Psoas muscle (tissue), 8 donors: ENCODE measurements around the gene VPS50. TPM values are rescaled to one million over a fixed set of nuclear protein-coding genes. Genes with fewer than 3 reads are reported as not detected.
"Not testable (repeated sequence)": the region's sequence is repeated elsewhere in the genome, so short reads cannot be mapped to it uniquely, and the experiment has no call there.

Source experiments
- ATAC-seq, 4 donors: fragments of 200-7000 bp; cut with Tn5 transposase; one replicate each; pipeline ENCODE4 v1.9.1; 2020; ENCODE audit warnings: moderate library complexity in 3 of 4, mild to moderate bottlenecking in 2 of 4
- DNase-seq, 2 donors: peaks; one replicate each; pipeline ENCODE4 v3.0.0-alpha.2; 2020
- H3K27ac ChIP-seq: fragments of 200-600 bp; one replicate; pipeline ENCODE4 v1.8.0; 2022
- H3K27me3 ChIP-seq, 3 donors: fragments of 200-600 bp in 1 of 3; one replicate each; pipeline versions ENCODE4 v1.6.1 to v1.8.0; 2013 to 2022; ENCODE audit warnings: low read length in 2 of 3, mild to moderate bottlenecking in 2 of 3, moderate library complexity in 1 of 3; ENCODE audit not compliant: insufficient read depth in 3 of 3
- H3K36me3 ChIP-seq, 2 donors: fragments of 200-600 bp in 1 of 2; one replicate each; pipeline versions ENCODE4 v1.6.1 to v1.8.0; 2013 to 2022; ENCODE audit warnings: low read depth in 1 of 2, mild to moderate bottlenecking in 1 of 2, moderate library complexity in 1 of 2; ENCODE audit not compliant: insufficient read depth in 1 of 2
- H3K4me1 ChIP-seq: fragments of 200-600 bp; one replicate; pipeline ENCODE4 v1.8.0; 2022
- H3K4me3 ChIP-seq: fragments of 200-600 bp; one replicate; pipeline ENCODE4 v1.8.0; 2022; ENCODE audit warnings: mild to moderate bottlenecking
- H3K9me3 ChIP-seq: fragments of 200-600 bp; one replicate; pipeline ENCODE4 v1.8.0; 2022
- WGBS, 3 donors: extraction: QIAGEN DNeasy Blood & Tissue Kit; methylation state at CpG; one replicate each; pipeline versions ENCODE4 v1.1.6 to v1.1.7; 2013; 5-methylcytosine and 5-hydroxymethylcytosine counted together
- intact Hi-C, 2 donors: fragments of 100-400 bp; cut with DNase I; formaldehyde crosslinking; loops; one replicate each; pipeline versions ENCODE4 v1.11.0 to v1.14.2; 2022
- polyA plus RNA-seq, 3 donors: library from polyadenylated mRNA; stranded (reverse); fragments of 200-250 nt; gene quantifications; one replicate each; pipeline ENCODE4 v1.2.3, GENCODE V29; 2013
- total RNA-seq, 4 donors: library from RNA; stranded (reverse); fragmentation: NEBNext Ultra II Directional in 2 of 4; extraction: Animal tissue kit (Norgen Biotek cat#: 25700) in 2 of 4; gene quantifications; one replicate each; pipeline versions ENCODE4 v1.2.1 to v1.2.4, GENCODE V29; 2021 to 2023
- TF ChIP-seq, protein P1 (sequence below): fragments of 200-600 bp; IDR thresholded peaks from one replicate; pipeline ENCODE4 v1.8.0; 2022; ENCODE audit warnings: antibody characterized with exemption
- donor health status: healthy with polysubstance abuse.
- donor health status: DM: no; HTN: no; CAD: no; lungs with moderate emphysema.
- donor health status: Bipolar disorder and iron deficiency.
- donor health status: healthy.
- donor health status: DM: yes; HTN: yes; CAD: no.
- donor health status: DM: no; HTN: no; CAD: no.
- donor health status: DM: no; HTN: no; CAD: no.
- donor health status: DM: yes; HTN: yes; CAD: no.

Gene VPS50
- total and polyA plus RNA-seq, 7 donors: 6.2 to 22.4 (median 17.6) TPM

DNA sequence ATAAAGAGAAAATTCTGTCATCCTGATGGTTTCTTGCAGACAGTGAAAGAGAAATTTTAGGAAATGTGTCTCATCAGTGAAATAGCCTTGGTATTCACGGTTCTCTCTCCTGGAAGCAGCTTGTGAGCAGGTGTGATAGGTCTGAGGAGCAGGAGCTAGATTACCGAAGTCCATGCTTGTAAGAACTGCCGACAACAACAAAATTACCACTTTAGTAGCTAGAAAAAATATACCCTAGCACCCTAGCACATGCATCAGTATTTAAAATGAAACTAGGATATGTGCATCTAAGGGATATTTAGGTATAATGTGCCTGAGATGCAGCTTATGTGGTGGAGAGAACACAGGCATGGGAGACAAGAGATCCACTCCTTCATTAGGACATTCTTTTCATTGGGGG is 82.3 kb downstream of the VPS50 start:
- no peak overlapping the region for H3K27ac ChIP-seq
- ATAC-seq: no peak
- DNase-seq: no peak
- no peaks in the 10 kb centered on the region for H3K27me3 ChIP-seq
- TF ChIP-seq, protein P1, sequence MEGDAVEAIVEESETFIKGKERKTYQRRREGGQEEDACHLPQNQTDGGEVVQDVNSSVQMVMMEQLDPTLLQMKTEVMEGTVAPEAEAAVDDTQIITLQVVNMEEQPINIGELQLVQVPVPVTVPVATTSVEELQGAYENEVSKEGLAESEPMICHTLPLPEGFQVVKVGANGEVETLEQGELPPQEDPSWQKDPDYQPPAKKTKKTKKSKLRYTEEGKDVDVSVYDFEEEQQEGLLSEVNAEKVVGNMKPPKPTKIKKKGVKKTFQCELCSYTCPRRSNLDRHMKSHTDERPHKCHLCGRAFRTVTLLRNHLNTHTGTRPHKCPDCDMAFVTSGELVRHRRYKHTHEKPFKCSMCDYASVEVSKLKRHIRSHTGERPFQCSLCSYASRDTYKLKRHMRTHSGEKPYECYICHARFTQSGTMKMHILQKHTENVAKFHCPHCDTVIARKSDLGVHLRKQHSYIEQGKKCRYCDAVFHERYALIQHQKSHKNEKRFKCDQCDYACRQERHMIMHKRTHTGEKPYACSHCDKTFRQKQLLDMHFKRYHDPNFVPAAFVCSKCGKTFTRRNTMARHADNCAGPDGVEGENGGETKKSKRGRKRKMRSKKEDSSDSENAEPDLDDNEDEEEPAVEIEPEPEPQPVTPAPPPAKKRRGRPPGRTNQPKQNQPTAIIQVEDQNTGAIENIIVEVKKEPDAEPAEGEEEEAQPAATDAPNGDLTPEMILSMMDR: no peak
- intact Hi-C loops: loop anchor here in 1 of 2 donors (5.0 kb wide), 1 partner anchor 503 kb away; no protein-coding TSS in a partner anchor
- no peaks in the 10 kb centered on the region for H3K9me3 ChIP-seq
- WGBS, 3 donors: 82 to 85% (median 85%) methylated on average over 3 of the region's 3 CpGs
- no peak overlapping the region for H3K4me3 ChIP-seq
- no peaks in the 10 kb centered on the region for H3K4me1 ChIP-seq
- peaks cover 0 to 34% of the 10 kb centered on the region in 2 donors for H3K36me3 ChIP-seq

DNA sequence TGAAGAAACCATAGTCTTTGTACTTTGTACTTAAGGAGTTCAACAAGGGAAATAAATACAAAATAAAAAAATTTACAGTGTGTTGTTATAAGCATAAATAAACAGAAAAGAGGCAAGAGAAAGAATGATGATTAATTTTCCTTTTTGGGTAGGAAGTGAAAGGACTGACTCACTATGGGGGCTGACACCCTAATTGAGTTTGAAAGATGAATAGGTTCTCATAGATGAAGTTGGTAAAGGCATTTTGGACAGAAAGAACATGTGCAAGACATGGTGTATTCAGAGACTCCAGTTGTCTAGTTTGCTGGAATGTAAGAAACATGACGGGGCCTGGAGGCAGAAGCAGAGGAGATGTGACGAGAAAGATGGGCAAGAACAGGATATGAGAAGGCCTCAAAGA is 83.7 kb downstream of the VPS50 start:
- Histone ChIP-seq H3K4me3 (no peak overlapping the region), H3K9me3 (no peaks in the 10 kb centered on the region), H3K36me3 (peaks cover 0 to 38% of the 10 kb centered on the region in 2 donors), H3K4me1 (no peaks in the 10 kb centered on the region), H3K27ac (no peak overlapping the region), H3K27me3 (no peaks in the 10 kb centered on the region)
- intact Hi-C loops: no loop called here
- no peak for ATAC-seq
- 97 to 100% (median 98%) methylated on average over 2 of the region's 2 CpGs for WGBS, 3 donors
- TF ChIP-seq, protein P1: no peak
- no peak for DNase-seq

DNA sequence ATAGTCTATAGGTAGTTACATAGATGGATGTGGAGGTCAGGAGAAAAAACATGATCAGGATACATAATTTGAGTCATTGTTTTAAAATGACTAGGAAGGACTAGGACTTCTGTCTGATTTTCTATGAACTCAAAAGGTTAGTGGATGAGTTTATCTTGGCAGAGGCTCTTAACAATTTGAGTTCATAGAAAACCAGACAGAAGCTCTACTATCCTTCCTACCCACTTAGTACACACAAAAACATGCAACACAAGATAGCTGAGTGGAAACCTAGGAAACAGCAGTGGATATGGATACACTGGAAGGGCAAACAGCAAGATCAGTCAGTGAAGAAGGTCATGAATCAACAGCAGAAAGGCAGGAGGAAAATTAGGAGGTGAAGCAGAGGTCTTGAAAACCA is 84.6 kb downstream of the VPS50 start:
- Histone ChIP-seq H3K9me3 (no peaks in the 10 kb centered on the region), H3K27me3 (no peaks in the 10 kb centered on the region), H3K36me3 (peaks cover 0 to 39% of the 10 kb centered on the region in 2 donors), H3K4me3 (no peak overlapping the region), H3K27ac (no peak overlapping the region), H3K4me1 (no peaks in the 10 kb centered on the region)
- TF ChIP-seq, protein P1: no peak
- intact Hi-C loops: no loop called here
- ATAC-seq (no peak), DNase-seq (no peak)

DNA sequence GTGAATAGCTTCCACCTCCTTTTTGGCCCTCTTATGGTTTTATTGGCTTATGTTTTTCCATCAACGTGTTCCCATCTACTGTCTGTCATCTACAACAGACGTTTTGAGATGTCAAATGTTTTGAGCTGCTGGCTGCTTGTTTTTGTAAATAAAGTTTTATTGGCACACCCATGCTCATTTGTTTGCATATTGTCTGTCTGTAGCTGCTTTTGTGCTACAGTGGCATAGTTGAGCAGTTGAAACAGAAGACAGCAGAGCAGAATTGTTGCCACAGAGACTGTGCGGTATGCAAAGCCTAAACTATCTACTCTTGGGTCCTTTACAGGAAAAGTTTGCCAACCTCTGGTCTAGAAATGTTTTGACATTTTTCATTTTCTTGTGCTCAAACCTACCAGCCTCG is 88.7 kb downstream of the VPS50 start:
- DNase-seq (no peak), ATAC-seq (no peak)
- no peaks in the 10 kb centered on the region for H3K27me3 ChIP-seq
- TF ChIP-seq, protein P1: no peak
- intact Hi-C loops: no loop called here
- no peak overlapping the region for H3K27ac ChIP-seq
- H3K9me3 ChIP-seq: no peaks in the 10 kb centered on the region
- WGBS, 3 donors: 92 to 95% (median 94%) methylated on average over 4 of the region's 4 CpGs
- no peaks in the 10 kb centered on the region for H3K4me1 ChIP-seq
- H3K4me3 ChIP-seq: no peak overlapping the region
- H3K36me3 ChIP-seq: peaks cover 0 to 31% of the 10 kb centered on the region in 2 donors

DNA sequence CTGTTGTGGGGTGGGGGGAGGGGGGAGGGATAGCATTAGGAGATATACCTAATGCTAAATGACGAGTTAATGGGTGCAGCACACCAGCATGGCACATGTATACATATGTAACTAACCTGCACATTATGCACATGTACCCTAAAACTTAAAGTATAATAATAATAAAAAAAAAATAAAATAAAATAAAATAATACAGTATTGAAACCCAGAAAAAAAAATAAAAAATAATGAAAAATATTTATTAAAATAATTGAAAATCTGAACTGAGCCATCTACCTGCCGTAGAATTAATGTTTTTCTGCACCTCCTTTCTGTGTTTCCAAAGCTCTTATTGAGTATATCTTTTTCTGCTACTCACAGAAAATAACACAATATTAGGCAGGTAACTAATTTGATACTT is 94.1 kb downstream of the VPS50 start:
- H3K27me3 ChIP-seq, H3K9me3 ChIP-seq, H3K4me3 ChIP-seq, H3K4me1 ChIP-seq, ATAC-seq, H3K27ac ChIP-seq, intact Hi-C loops, DNase-seq: not testable (repeated sequence)
- 93 to 99% (median 97%) methylated on average over 1 of the region's 2 CpGs for WGBS, 3 donors
- peaks cover 0 to 21% of the 10 kb centered on the region in 2 donors for H3K36me3 ChIP-seq
